ENCODE data around the gene L3HYPDH. TPM values are rescaled to one million over a fixed set of nuclear protein-coding genes. Genes with fewer than 3 reads are reported as not detected.

L3HYPDH gene
- total and polyA plus RNA-seq, 2 donors (not counting 3 experiments of a cell fraction or from before 2014, with no cell fraction given): 26.2 to 30.2 TPM

DNA sequence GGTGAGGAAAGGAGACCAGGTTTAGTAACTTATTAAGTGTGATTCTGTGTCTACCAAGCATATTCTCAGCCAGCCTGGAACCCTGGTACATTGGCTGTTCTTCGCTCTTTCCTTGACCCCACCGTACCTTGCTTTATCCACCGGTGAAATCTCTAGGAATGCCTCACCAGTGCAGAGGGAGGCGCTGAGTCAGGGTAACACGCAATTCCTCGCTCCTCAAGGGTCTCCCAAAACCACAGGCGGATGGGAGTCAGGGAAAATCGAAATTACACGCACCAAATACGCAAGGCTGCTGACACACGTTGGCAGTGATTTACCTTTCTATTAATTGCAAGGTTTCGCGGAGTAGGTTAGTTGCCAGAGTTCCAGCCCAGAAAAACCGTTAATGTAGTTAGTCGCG lies 845 bp downstream of the L3HYPDH start:
- Histone ChIP-seq H3K79me2 (ENCODE audit: control insufficient read depth, insufficient read depth, low read length) (peaks cover 61% of the 10 kb centered on the region), H3K27me3 (ENCODE audit: control insufficient read depth in 2 of 2, insufficient read depth in 2 of 2, low read length in 2 of 2) (no peaks in the 10 kb centered on the region), H3K36me3 (ENCODE audit: control insufficient read depth in 2 of 2, extremely low read depth in 1 of 2, insufficient read depth in 2 of 2, low read length in 2 of 2) (no peaks in the 10 kb centered on the region), H3K9me3 (replicated peaks; ENCODE audit: control insufficient read depth, insufficient read depth, low read length) (no peaks in the 10 kb centered on the region), H3K27ac (ENCODE audit: insufficient read depth, low read depth, low read length) (peak overlapping the region; percentile 80), H3K4me1 (ENCODE audit: control insufficient read depth, extremely low read depth, insufficient read depth, low read length) (peaks cover 31% of the 10 kb centered on the region), H3K9me1 (replicated peaks; ENCODE audit: control insufficient read depth, extremely low read depth, insufficient read depth, low read length) (no peaks in the 10 kb centered on the region), H4K20me1 (replicated peaks; ENCODE audit: control insufficient read depth, extremely low read depth, insufficient read depth, low read length) (no peaks in the 10 kb centered on the region), H2AFZ (ENCODE audit: low read depth, low read length) (peak overlapping the region; percentile 9), H3K4me2 (ENCODE audit: insufficient read depth, low read length) (peak overlapping the region; percentile 93), H3K4me3 (replicated peaks in 1 of 3; ENCODE audit: insufficient read depth in 1 of 3, low read depth in 1 of 3, low read length in 3 of 3) (peak overlapping the region; percentile 24 to 98 (median 70)), H3K9ac (replicated peaks; ENCODE audit: extremely low read depth, insufficient read depth, low read length) (peak overlapping the region; percentile 97)
- ChIA-PET POLR2A (no interaction called here), CTCF (interaction anchor here (1.2 to 2.5 kb wide), 4 partner anchors 9 to 359 kb away, joined by 4 to 24 read pairs (median 12); no protein-coding TSS in a partner anchor)
- no peak for FAIRE-seq
- dilution Hi-C loops (cut with MboI; ENCODE audit: extremely low pct_ligation_motif_present, low sequenced_read_pairs) (no loop called here), intact Hi-C loops (cut with micrococcal nuclease) (loop anchor here (1.0 to 5.0 kb wide), 6 partner anchors 77 to 764 kb away; partner anchors contain the start of genes DAAM1, PCNX4 and PPM1A)
- no peak for DNase-seq (ENCODE audit: low read depth, low spot score)
- TF ChIP-seq JUN (IDR thresholded peaks at IDR 0.05; ENCODE audit: borderline replicate concordance, insufficient read depth, insufficient read length, low read depth) (no peak), GATA2 (IDR thresholded peaks at IDR 0.05; ENCODE audit: insufficient read depth, insufficient read length, low read depth, low read length) (peak; percentile 32), FOS (IDR thresholded peaks at IDR 0.05; ENCODE audit: borderline replicate concordance, insufficient read depth, low read length) (no peak)
- TSS peak; percentile 44 for BruUV-seq (replicated peaks)

DNA sequence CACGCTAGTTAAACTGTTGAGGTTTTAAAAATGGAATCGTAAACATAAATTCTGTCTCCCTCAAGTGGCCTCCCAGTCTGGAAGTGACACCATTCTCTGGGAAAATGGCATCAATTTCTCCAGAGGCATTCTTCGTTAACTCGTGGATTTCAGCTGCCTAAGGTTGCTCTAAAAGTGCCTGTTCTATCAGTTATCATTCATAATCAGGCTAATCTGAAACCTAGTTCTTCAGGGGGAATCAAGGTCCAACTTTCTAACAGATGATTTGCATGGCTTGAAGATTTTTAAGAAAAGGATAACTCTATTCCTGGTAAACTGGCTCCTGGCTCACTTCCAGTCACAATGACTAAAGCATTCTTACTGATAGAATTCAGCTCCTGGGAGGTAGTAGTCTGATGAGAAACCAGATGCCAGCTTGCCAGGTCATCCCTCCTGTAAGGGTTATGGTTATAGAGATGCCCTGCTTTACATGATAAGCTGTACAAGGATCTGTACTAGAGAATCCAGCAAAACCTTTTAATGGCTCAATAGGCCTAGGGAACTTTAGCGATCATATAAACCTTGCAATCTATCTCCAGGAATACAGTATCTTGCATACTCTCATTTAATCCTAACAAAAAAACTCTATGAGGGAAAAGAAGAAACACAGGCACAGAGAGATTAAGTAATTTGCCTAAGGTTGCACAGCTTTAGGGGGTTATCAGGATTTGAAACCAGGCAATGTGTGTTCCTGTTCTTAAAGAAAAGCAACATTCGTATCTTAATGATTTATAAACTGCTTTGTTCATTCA lies 1.5 kb downstream of the L3HYPDH start:
- no TSS peak for BruUV-seq (replicated peaks)
- Histone ChIP-seq H3K36me3 (ENCODE audit: control insufficient read depth in 2 of 2, extremely low read depth in 1 of 2, insufficient read depth in 2 of 2, low read length in 2 of 2) (no peaks in the 10 kb centered on the region), H3K27me3 (ENCODE audit: control insufficient read depth in 2 of 2, insufficient read depth in 2 of 2, low read length in 2 of 2) (no peaks in the 10 kb centered on the region), H3K9ac (replicated peaks; ENCODE audit: extremely low read depth, insufficient read depth, low read length) (peak overlapping the region; percentile 97), H2AFZ (ENCODE audit: low read depth, low read length) (no peak overlapping the region), H3K4me2 (ENCODE audit: insufficient read depth, low read length) (peak overlapping the region; percentile 93), H3K9me1 (replicated peaks; ENCODE audit: control insufficient read depth, extremely low read depth, insufficient read depth, low read length) (no peaks in the 10 kb centered on the region), H3K27ac (ENCODE audit: insufficient read depth, low read depth, low read length) (peak overlapping the region; percentile 80), H3K4me3 (replicated peaks in 1 of 3; ENCODE audit: insufficient read depth in 1 of 3, low read depth in 1 of 3, low read length in 3 of 3) (peak overlapping the region; percentile 24 to 98 (median 70)), H4K20me1 (replicated peaks; ENCODE audit: control insufficient read depth, extremely low read depth, insufficient read depth, low read length) (no peaks in the 10 kb centered on the region), H3K9me3 (replicated peaks; ENCODE audit: control insufficient read depth, insufficient read depth, low read length) (no peaks in the 10 kb centered on the region), H3K79me2 (ENCODE audit: control insufficient read depth, insufficient read depth, low read length) (peaks cover 63% of the 10 kb centered on the region), H3K4me1 (ENCODE audit: control insufficient read depth, extremely low read depth, insufficient read depth, low read length) (peaks cover 31% of the 10 kb centered on the region)
- ChIA-PET CTCF (interaction anchor here (0.8 to 2.5 kb wide), 5 partner anchors 8 to 358 kb away, joined by 3 to 24 read pairs (median 6); no protein-coding TSS in a partner anchor), POLR2A (no interaction called here)
- peak; percentile 73 for DNase-seq (ENCODE audit: low read depth, low spot score)
- peak; percentile 78 for FAIRE-seq
- TF ChIP-seq EZH2 (IDR thresholded peaks at IDR 0.05; ENCODE audit: borderline replicate concordance, low read depth, low read length, severe bottlenecking) (no peak), GATA2 (IDR thresholded peaks at IDR 0.05; ENCODE audit: insufficient read depth, insufficient read length, low read depth, low read length) (peak; percentile 54), JUN (IDR thresholded peaks at IDR 0.05; ENCODE audit: borderline replicate concordance, insufficient read depth, insufficient read length, low read depth) (no peak), POLR2AphosphoS5 (IDR thresholded peaks at IDR 0.05; ENCODE audit: insufficient read depth, low read depth, low read length) (peak; percentile 36), MYC (IDR thresholded peaks at IDR 0.05; ENCODE audit: low read depth, low read length) (no peak)
- TF ChIP-seq, protein P1, sequence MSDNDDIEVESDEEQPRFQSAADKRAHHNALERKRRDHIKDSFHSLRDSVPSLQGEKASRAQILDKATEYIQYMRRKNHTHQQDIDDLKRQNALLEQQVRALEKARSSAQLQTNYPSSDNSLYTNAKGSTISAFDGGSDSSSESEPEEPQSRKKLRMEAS (IDR thresholded peaks at IDR 0.05; ENCODE audit: insufficient read depth, insufficient read length): no peak
- TF ChIP-seq, protein P2, sequence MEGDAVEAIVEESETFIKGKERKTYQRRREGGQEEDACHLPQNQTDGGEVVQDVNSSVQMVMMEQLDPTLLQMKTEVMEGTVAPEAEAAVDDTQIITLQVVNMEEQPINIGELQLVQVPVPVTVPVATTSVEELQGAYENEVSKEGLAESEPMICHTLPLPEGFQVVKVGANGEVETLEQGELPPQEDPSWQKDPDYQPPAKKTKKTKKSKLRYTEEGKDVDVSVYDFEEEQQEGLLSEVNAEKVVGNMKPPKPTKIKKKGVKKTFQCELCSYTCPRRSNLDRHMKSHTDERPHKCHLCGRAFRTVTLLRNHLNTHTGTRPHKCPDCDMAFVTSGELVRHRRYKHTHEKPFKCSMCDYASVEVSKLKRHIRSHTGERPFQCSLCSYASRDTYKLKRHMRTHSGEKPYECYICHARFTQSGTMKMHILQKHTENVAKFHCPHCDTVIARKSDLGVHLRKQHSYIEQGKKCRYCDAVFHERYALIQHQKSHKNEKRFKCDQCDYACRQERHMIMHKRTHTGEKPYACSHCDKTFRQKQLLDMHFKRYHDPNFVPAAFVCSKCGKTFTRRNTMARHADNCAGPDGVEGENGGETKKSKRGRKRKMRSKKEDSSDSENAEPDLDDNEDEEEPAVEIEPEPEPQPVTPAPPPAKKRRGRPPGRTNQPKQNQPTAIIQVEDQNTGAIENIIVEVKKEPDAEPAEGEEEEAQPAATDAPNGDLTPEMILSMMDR (IDR thresholded peaks at IDR 0.05; ENCODE audit: extremely low read depth in 1 of 2, insufficient read depth in 1 of 2, low read depth in 1 of 2, low read length in 2 of 2): no peak
- intact Hi-C loops (cut with micrococcal nuclease) (loop anchor here (1.0 to 5.0 kb wide), 7 partner anchors 17 to 765 kb away; partner anchors contain the start of genes DAAM1, GPR135, PCNX4 and PPM1A), dilution Hi-C loops (cut with MboI; ENCODE audit: extremely low pct_ligation_motif_present, low sequenced_read_pairs) (no loop called here)

Measured in endothelial cell of umbilical vein (primary cell).